GM12878 (cell line): ENCODE data around the gene LSP1. TPM values are rescaled to one million over a fixed set of nuclear protein-coding genes. Genes with fewer than 3 reads are reported as not detected.

Source experiments
- ATAC-seq: fragments of 200-7000 bp; cut with Tn5 transposase; 3 replicates; pipeline ENCODE4 v1.9.1; 2020; ENCODE audit warnings: mild to moderate bottlenecking, moderate library complexity
- BruUV-seq: library from RNA; stranded (reverse); fragments of 400-500 nt; replicated peaks from 2 replicates; lab custom pipeline; 2021; lab: Mats Ljungman, UMichigan
- CTCF ChIA-PET: fragments of 300-600 bp; sonication (Branson Sonifier 250); formaldehyde crosslinking; extraction: SDS; loops from one replicate; lab custom pipeline; 2021; ENCODE audit warnings: inconsistent platforms; lab: Yijun Ruan, JAX
- POLR2A ChIA-PET: fragments of 350-600 bp; formaldehyde crosslinking; extraction: SDS; loops from one replicate; lab custom pipeline; 2021; ENCODE audit warnings: inconsistent platforms; lab: Charles Lee
- RAD21 ChIA-PET: fragments of 300-600 bp; sonication (Branson Sonifier 250); formaldehyde crosslinking; loops from one replicate; lab custom pipeline; 2023; ENCODE audit warnings: antibody characterized with exemption; ENCODE audit not compliant: unreplicated experiment; lab: Charles Lee
- SMC1A ChIA-PET: fragments of 300-600 bp; sonication (Branson Sonifier 250); formaldehyde crosslinking; loops from one replicate; lab custom pipeline; 2023; ENCODE audit not compliant: unreplicated experiment, uncharacterized antibody; lab: Charles Lee
- DNase-seq: peaks from one replicate; pipeline ENCODE4 v3.0.0-alpha.2; 2011; ENCODE audit warnings: low read depth, low spot score
- FAIRE-seq: peaks from 3 replicates; lab custom pipeline; 2011; peaks lifted over from hg19 to GRCh38; lab: Jason Lieb, UNC
- H2AFZ ChIP-seq: 2 replicates; pipeline ENCODE4 v1.6.0; 2011; ENCODE audit warnings: low read depth, low read length, control low read depth; ENCODE audit not compliant: control insufficient read depth
- H3K27ac ChIP-seq: 2 replicates; pipeline ENCODE4 v1.5.1; 2011; ENCODE audit warnings: control low read depth; ENCODE audit not compliant: control insufficient read depth, insufficient read depth
- H3K27me3 ChIP-seq, 2 experiments: replicated peaks in 1 of 2; 2 replicates each; pipeline versions ENCODE4 v1.6.0 to v1.6.1; 2011; ENCODE audit warnings: low read length in 1 of 2; ENCODE audit not compliant: control insufficient read depth in 2 of 2, insufficient read depth in 2 of 2
- H3K36me3 ChIP-seq, 2 experiments: 2 replicates each; pipeline ENCODE4 v1.5.1; 2011; ENCODE audit warnings: low read length in 1 of 2; ENCODE audit not compliant: control insufficient read depth in 2 of 2, insufficient read depth in 2 of 2
- H3K4me1 ChIP-seq: 2 replicates; pipeline ENCODE4 v1.6.1; 2011; ENCODE audit warnings: mild to moderate bottlenecking, low read length, moderate library complexity, mixed read lengths; ENCODE audit not compliant: control insufficient read depth, insufficient read depth
- H3K4me2 ChIP-seq: 2 replicates; pipeline ENCODE4 v1.6.0; 2011; ENCODE audit warnings: control low read depth; ENCODE audit not compliant: control insufficient read depth, insufficient read depth
- H3K4me3 ChIP-seq: fragments of 200-600 bp; sonication (generic); 2 replicates; pipeline ENCODE4 v1.5.1; 2016
- H3K79me2 ChIP-seq: 2 replicates; pipeline ENCODE4 v1.6.0; 2011; ENCODE audit warnings: low read length; ENCODE audit not compliant: control insufficient read depth, insufficient read depth
- H3K9ac ChIP-seq: 2 replicates; pipeline ENCODE4 v1.8.0; 2011; ENCODE audit warnings: low read length, control low read depth, mixed read lengths; ENCODE audit not compliant: control insufficient read depth, insufficient read depth
- H3K9me3 ChIP-seq: replicated peaks from 3 replicates; pipeline ENCODE4 v1.5.1; 2011; ENCODE audit warnings: mild to moderate bottlenecking, low read length; ENCODE audit not compliant: control insufficient read depth, insufficient read depth
- H4K20me1 ChIP-seq: 2 replicates; pipeline ENCODE4 v1.6.0; 2011; ENCODE audit not compliant: control insufficient read depth, insufficient read depth
- CBX3 ChIP-seq: fragments of 200-600 bp; sonication (generic); IDR thresholded peaks from 2 replicates; pipeline ENCODE4 v1.6.1; 2016; ENCODE audit warnings: low read depth, borderline replicate concordance
- CHD1 ChIP-seq: IDR thresholded peaks from 2 replicates; pipeline ENCODE4 v1.6.1; 2012; ENCODE audit warnings: low read depth, low read length, improper control_type of control experiment
- CHD2 ChIP-seq: IDR thresholded peaks from 2 replicates; pipeline ENCODE4 v1.6.1; 2011; ENCODE audit warnings: low read depth, low read length, improper control_type of control experiment, borderline replicate concordance
- E2F4 ChIP-seq: IDR thresholded peaks from 2 replicates; pipeline ENCODE4 v1.6.1; 2012; ENCODE audit warnings: low read depth, low read length, improper control_type of control experiment
- EED ChIP-seq: sonication (generic); IDR thresholded peaks from 2 replicates; pipeline ENCODE4 v1.6.1; 2016; ENCODE audit warnings: antibody characterized with exemption, low read depth
- GATAD2B ChIP-seq: fragments of 450-650 bp; conservative IDR thresholded peaks from 2 replicates; pipeline ENCODE4 v1.6.1; 2017; ENCODE audit warnings: low read depth, mild to moderate bottlenecking, moderate library complexity
- JUND ChIP-seq: IDR thresholded peaks from 2 replicates; pipeline ENCODE4 v1.6.1; 2012; ENCODE audit warnings: low read depth, mild to moderate bottlenecking, low read length, improper control_type of control experiment, moderate library complexity
- KDM1A ChIP-seq: fragments of 200-600 bp; sonication (generic); IDR thresholded peaks from 2 replicates; pipeline ENCODE4 v1.6.1; 2016; ENCODE audit warnings: borderline replicate concordance
- RELA ChIP-seq: fragments of 450-650 bp; IDR thresholded peaks from 2 replicates; pipeline ENCODE4 v1.8.0; 2014; ENCODE audit warnings: borderline replicate concordance; ENCODE audit not compliant: partially characterized antibody
- SRF ChIP-seq, 2 experiments: IDR thresholded peaks; 2 replicates each; pipeline ENCODE4 v1.6.1; 2011; ENCODE audit warnings: low read depth in 2 of 2, low read length in 2 of 2, mild to moderate bottlenecking in 1 of 2, moderate library complexity in 1 of 2
- STAT1 ChIP-seq: fragments of 450-650 bp; conservative IDR thresholded peaks from 2 replicates; pipeline ENCODE4 v1.6.1; 2014; ENCODE audit warnings: antibody characterized with exemption, mild to moderate bottlenecking
- TAF1 ChIP-seq: IDR thresholded peaks from 2 replicates; pipeline ENCODE4 v1.6.1; 2011; ENCODE audit warnings: mild to moderate bottlenecking, low read depth, low read length, borderline replicate concordance
- TARDBP ChIP-seq: IDR thresholded peaks from 2 replicates; pipeline ENCODE4 v1.6.1; 2016; ENCODE audit warnings: borderline replicate concordance
- ZBTB11 ChIP-seq: fragments of 450-650 bp; formaldehyde crosslinking; IDR thresholded peaks from 2 replicates; pipeline ENCODE4 v1.5.0; 2022; ENCODE audit warnings: mild to moderate bottlenecking, missing genetic modification characterization
- ZNF24 ChIP-seq: fragments of 450-650 bp; IDR thresholded peaks from 2 replicates; pipeline ENCODE4 v1.6.1; 2017; ENCODE audit warnings: antibody characterized with exemption, mild to moderate bottlenecking
- WGBS: methylation state at CpG from one replicate; pipeline ENCODE4 v1.1.6; 2016; ENCODE audit warnings: low lambda C conversion rate; ENCODE audit not compliant: insufficient replicate concordance, insufficient coverage; ENCODE audit errors: missing lambda C conversion rate; 5-methylcytosine and 5-hydroxymethylcytosine counted together
- in situ Hi-C: fragments of 300-500 bp; cut with MboI; formaldehyde crosslinking; loops from 9 replicates; pipeline ENCODE4 v1.14.3; 2018; ENCODE audit warnings: mixed read lengths
- intact Hi-C: fragments of 100-400 bp; cut with micrococcal nuclease; formaldehyde crosslinking; loops from one replicate; pipeline ENCODE4 v1.14.2; 2022; ENCODE audit not compliant: unreplicated experiment
- polyA plus RNA-seq, 11 experiments: library from polyadenylated mRNA; depleted of rRNA in 4 of 11; unstranded in 6 of 11; stranded (reverse) in 5 of 11; fragments of >200 nt; fragmentation: Nextera tagmentation in 4 of 11; fragmentation: Illumina TruSeq in 1 of 11; extraction: Ambion mirVana in 4 of 11; extraction: Trizol in 1 of 11; gene quantifications; 1 replicate in 1 of 11; 2 replicates in 10 of 11; pipeline versions ENCODE4 v1.2.1 to v1.2.3, GENCODE V29; 2011 to 2016; ENCODE audit warnings: inconsistent platforms in 2 of 11, missing spikeins in 2 of 11, low read depth in 1 of 11
- total RNA-seq, 4 experiments: library from RNA; depleted of rRNA in 3 of 4; stranded (reverse); fragments of >200 nt in 3 of 4; fragmentation: Illumina TruSeq in 1 of 4; extraction: Trizol in 1 of 4; gene quantifications; 2 replicates each; pipeline versions ENCODE4 v1.2.1 to v1.2.3, GENCODE V29; 2013 to 2021

The LSP1 gene
- total and polyA plus RNA-seq, 10 of the 15 experiments (the other 5 are each of a cell fraction or from before 2014, with no cell fraction given), result 19.2 to 488 (median 369) TPM

DNA sequence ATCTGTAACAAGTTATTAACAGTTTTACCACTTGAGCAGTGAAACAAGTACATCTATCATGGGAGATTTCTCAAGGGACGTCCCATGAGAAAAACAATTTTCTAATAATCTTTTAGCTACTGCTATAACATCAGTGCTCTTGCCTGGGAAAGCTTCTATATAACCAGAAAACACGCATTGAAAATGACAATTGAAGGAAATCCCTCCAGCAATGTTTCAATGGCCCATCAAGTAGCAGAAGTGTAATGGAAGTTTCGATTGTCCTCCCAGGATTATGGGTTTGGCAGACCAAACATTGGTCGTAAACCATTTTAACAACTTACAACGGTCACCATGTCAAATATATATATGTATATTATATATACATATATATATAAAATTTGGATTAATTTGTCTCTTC lies 46.8 kb downstream of the LSP1 start:
- BruUV-seq, result no TSS peak

DNA sequence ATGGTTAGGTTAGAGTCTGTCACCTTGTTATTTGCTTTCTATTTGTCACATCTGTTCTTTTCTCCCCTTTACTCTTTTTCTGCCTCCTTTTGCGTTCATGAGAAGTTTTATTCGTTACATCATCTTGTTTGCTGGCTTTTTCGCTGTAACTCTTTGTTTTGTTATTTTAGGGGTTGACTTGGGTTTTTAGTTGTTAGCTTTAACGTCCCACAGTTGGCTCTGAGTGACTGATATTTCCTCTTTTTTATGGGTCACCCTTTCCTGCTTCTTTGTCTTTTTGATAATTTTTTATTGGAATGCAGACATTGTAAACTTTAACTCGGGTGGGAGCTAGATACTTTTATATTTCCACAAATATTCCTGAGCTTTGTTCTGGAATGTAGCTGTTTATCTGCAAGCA lies 53.3 kb downstream of the LSP1 start:
- in situ Hi-C loops (no loop called here), intact Hi-C loops (no loop called here)
- ChIA-PET POLR2A (interaction anchor here (0.5 kb wide), 1 partner anchor 25 kb away, joined by 4 read pairs; no protein-coding TSS in a partner anchor), CTCF (interaction anchor here (1.0 to 1.2 kb wide), 4 partner anchors 9 to 245 kb away, joined by 3 to 4 read pairs (median 3); no protein-coding TSS in a partner anchor), RAD21 (interaction anchor here (1.8 kb wide), 1 partner anchor 212 kb away, joined by 4 read pairs; no protein-coding TSS in a partner anchor), SMC1A (interaction anchor here (0.9 kb wide), 1 partner anchor 8 kb away, joined by 3 read pairs; no protein-coding TSS in a partner anchor)
- H2AFZ ChIP-seq, result no peak overlapping the region
- H3K4me3 ChIP-seq, result no peak overlapping the region
- H3K27ac ChIP-seq, result no peak overlapping the region
- ATAC-seq (no peak), DNase-seq (no peak), FAIRE-seq (no peak)
- H3K79me2 ChIP-seq, result no peaks in the 10 kb centered on the region
- 8% methylated on average over 5 of the region's 5 CpGs for WGBS
- no peaks in the 10 kb centered on the region; a peak in 1 of 4 replicates for H3K27me3 ChIP-seq
- no peaks in the 10 kb centered on the region for H4K20me1 ChIP-seq
- no peaks in the 10 kb centered on the region for H3K4me1 ChIP-seq
- no peaks in the 10 kb centered on the region for H3K9me3 ChIP-seq
- TF ChIP-seq CHD2, result no peak
- no peak for TF ChIP-seq EED
- TF ChIP-seq E2F4, result no peak
- TF ChIP-seq KDM1A, result no peak
- no peak for TF ChIP-seq STAT1
- TF ChIP-seq CHD1, result no peak
- no peak for TF ChIP-seq ZBTB11 (CRISPR knock-in tag)
- TF ChIP-seq TAF1, result no peak
- TF ChIP-seq SRF (IDR thresholded peaks at IDR 0.05; ENCODE audit: low read depth in 2 of 2, low read length in 2 of 2), result no peak
- H3K9ac ChIP-seq, result no peak overlapping the region
- no TSS peak for BruUV-seq
- no peaks in the 10 kb centered on the region for H3K36me3 ChIP-seq
- H3K4me2 ChIP-seq, result no peak overlapping the region

More for the DNA sequence above, 46.8 kb downstream of the LSP1 start:
- TF ChIP-seq ZNF24 (no peak), TARDBP (no peak), GATAD2B (no peak), JUND (no peak), RELA (no peak), CBX3 (no peak)
- in situ Hi-C loops, result no loop called here
- H2AFZ ChIP-seq, result no peak overlapping the region
- no peak overlapping the region for H3K4me2 ChIP-seq
- no peaks in the 10 kb centered on the region for H4K20me1 ChIP-seq
- FAIRE-seq, result no peak
- no peak for DNase-seq
- H3K79me2 ChIP-seq, result no peaks in the 10 kb centered on the region
- SMC1A ChIA-PET, result no interaction called here
- WGBS, result 43% methylated on average over 5 of the region's 5 CpGs
- H3K4me3 ChIP-seq, result no peak overlapping the region
- H3K4me1 ChIP-seq, result no peaks in the 10 kb centered on the region
- H3K27me3 ChIP-seq, result no peaks in the 10 kb centered on the region; a peak in 1 of 4 replicates
- POLR2A ChIA-PET, result no interaction called here
- no peak overlapping the region for H3K27ac ChIP-seq
- no peak overlapping the region for H3K9ac ChIP-seq
- no peaks in the 10 kb centered on the region for H3K9me3 ChIP-seq
- no peaks in the 10 kb centered on the region for H3K36me3 ChIP-seq
- RAD21 ChIA-PET, result interaction anchor here (2.1 kb wide), 1 partner anchor 18 kb away, joined by 7 read pairs; no protein-coding TSS in a partner anchor
- no peak for ATAC-seq
- CTCF ChIA-PET, result interaction anchor here (1.2 to 1.8 kb wide), 4 partner anchors 17 to 252 kb away, joined by 3 to 4 read pairs (median 4); partner anchors contain the start of gene LSP1
- intact Hi-C loops, result no loop called here
